Endothelial cell of umbilical vein (primary cell): Measurements from ENCODE around the gene ST6GAL2. TPM values are rescaled to one million over a fixed set of nuclear protein-coding genes. Genes with fewer than 3 reads are reported as not detected.

Experiments used
- BruUV-seq: library from RNA; stranded (reverse); fragments of 400-500 nt; replicated peaks from 2 replicates; lab custom pipeline; 2021; lab: Mats Ljungman, UMichigan
- CTCF ChIA-PET: fragments of 300-600, 350-600 bp; sonication (Branson Sonifier 250); formaldehyde crosslinking; loops from one replicate; lab custom pipeline; 2021; ENCODE audit warnings: antibody characterized with exemption, inconsistent platforms; lab: Charles Lee
- POLR2A ChIA-PET: fragments of 300-600, 350-600 bp; sonication (Branson Sonifier 250); formaldehyde crosslinking; loops from one replicate; lab custom pipeline; 2021; ENCODE audit warnings: antibody characterized with exemption, inconsistent platforms; lab: Charles Lee
- DNase-seq: peaks from one replicate; pipeline ENCODE4 v3.0.0-alpha.2; 2011; ENCODE audit warnings: low read depth, low spot score
- FAIRE-seq: peaks from 2 replicates; lab custom pipeline; 2011; peaks lifted over from hg19 to GRCh38; lab: Jason Lieb, UNC
- H2AFZ ChIP-seq: 2 replicates; pipeline ENCODE4 v1.6.0; 2012; ENCODE audit warnings: low read depth, low read length, control low read depth, inconsistent platforms
- H3K27ac ChIP-seq: 2 replicates; pipeline ENCODE4 v1.5.1; 2011; ENCODE audit warnings: low read depth, mild to moderate bottlenecking, control low read depth, low read length, moderate library complexity; ENCODE audit not compliant: insufficient read depth
- H3K27me3 ChIP-seq, 2 experiments: 2 replicates each; pipeline versions ENCODE4 v1.6.0 to v1.6.1; 2011; ENCODE audit warnings: low read length in 2 of 2, mixed read lengths in 1 of 2; ENCODE audit not compliant: control insufficient read depth in 2 of 2, insufficient read depth in 2 of 2
- H3K36me3 ChIP-seq, 2 experiments: 2 replicates in 1 of 2; 3 replicates in 1 of 2; pipeline ENCODE4 v1.5.1; 2011; ENCODE audit warnings: low read length in 2 of 2, mild to moderate bottlenecking in 1 of 2, moderate library complexity in 1 of 2; ENCODE audit not compliant: control insufficient read depth in 2 of 2, insufficient read depth in 2 of 2; ENCODE audit errors: extremely low read depth in 1 of 2
- H3K4me1 ChIP-seq: 3 replicates; pipeline ENCODE4 v1.5.1; 2011; ENCODE audit warnings: mild to moderate bottlenecking, low read length; ENCODE audit not compliant: control insufficient read depth, insufficient read depth; ENCODE audit errors: extremely low read depth
- H3K4me2 ChIP-seq: 2 replicates; pipeline ENCODE4 v1.6.1; 2011; ENCODE audit warnings: low read length, control low read depth, mixed read lengths; ENCODE audit not compliant: insufficient read depth
- H3K4me3 ChIP-seq, 3 experiments: fragments of 200-600 bp in 1 of 3; sonication (generic), shearing (Covaris generic) in 1 of 3; replicated peaks in 1 of 3; 2 replicates each; pipeline ENCODE4 v1.5.1; 2011 to 2016; ENCODE audit warnings: control low read depth in 3 of 3, low read length in 3 of 3, mild to moderate bottlenecking in 2 of 3, inconsistent platforms in 1 of 3, low read depth in 1 of 3, moderate library complexity in 1 of 3; ENCODE audit not compliant: insufficient read depth in 1 of 3
- H3K79me2 ChIP-seq: 2 replicates; pipeline ENCODE4 v1.6.0; 2012; ENCODE audit warnings: low read length, inconsistent platforms; ENCODE audit not compliant: control insufficient read depth, insufficient read depth
- H3K9ac ChIP-seq: replicated peaks from 2 replicates; pipeline ENCODE3; 2011; ENCODE audit warnings: low read length, control low read depth; ENCODE audit not compliant: insufficient read depth; ENCODE audit errors: extremely low read depth
- H3K9me1 ChIP-seq: replicated peaks from 3 replicates; pipeline ENCODE4 v1.6.0; 2011; ENCODE audit warnings: mild to moderate bottlenecking, low read length; ENCODE audit not compliant: control insufficient read depth, insufficient read depth; ENCODE audit errors: extremely low read depth
- H3K9me3 ChIP-seq: replicated peaks from 2 replicates; pipeline ENCODE4 v1.5.1; 2012; ENCODE audit warnings: low read length, inconsistent platforms; ENCODE audit not compliant: control insufficient read depth, insufficient read depth
- H4K20me1 ChIP-seq: replicated peaks from 2 replicates; pipeline ENCODE3; 2011; ENCODE audit warnings: mild to moderate bottlenecking, low read length; ENCODE audit not compliant: control insufficient read depth, insufficient read depth; ENCODE audit errors: extremely low read depth
- CTCF ChIP-seq, 2 donors: IDR thresholded peaks; 1 replicate in 1 of 2; 2 replicates in 1 of 2; pipeline ENCODE4 v1.5.1; 2011; ENCODE audit warnings: low read length in 2 of 2, mild to moderate bottlenecking in 2 of 2, moderate library complexity in 2 of 2, control low read depth in 1 of 2, inconsistent platforms in 1 of 2, low read depth in 1 of 2; ENCODE audit not compliant: insufficient read depth in 1 of 2; ENCODE audit errors: extremely low read depth in 1 of 2
- EZH2 ChIP-seq: IDR thresholded peaks from 2 replicates; pipeline ENCODE4 v1.6.1; 2012; ENCODE audit warnings: borderline replicate concordance, low read depth, mild to moderate bottlenecking, moderate library complexity, low read length, inconsistent platforms; ENCODE audit not compliant: severe bottlenecking
- FOS ChIP-seq: IDR thresholded peaks from 2 replicates; pipeline ENCODE4 v1.6.1; 2011; ENCODE audit warnings: mild to moderate bottlenecking, low read length, moderate library complexity, borderline replicate concordance; ENCODE audit not compliant: insufficient read depth
- GATA2 ChIP-seq: IDR thresholded peaks from 2 replicates; pipeline ENCODE4 v1.7.0; 2011; ENCODE audit warnings: low read depth, mild to moderate bottlenecking, moderate library complexity, mixed read lengths, low read length; ENCODE audit not compliant: insufficient read length, insufficient read depth
- JUN ChIP-seq: IDR thresholded peaks from 2 replicates; pipeline ENCODE4 v1.6.1; 2011; ENCODE audit warnings: borderline replicate concordance, low read depth; ENCODE audit not compliant: insufficient read length, insufficient read depth
- MAX ChIP-seq: IDR thresholded peaks from 2 replicates; pipeline ENCODE4 v1.6.1; 2011; ENCODE audit not compliant: insufficient read depth, insufficient read length
- MYC ChIP-seq: IDR thresholded peaks from one replicate; pipeline ENCODE4 v1.6.1; 2011; ENCODE audit warnings: mild to moderate bottlenecking, low read depth, low read length
- POLR2A ChIP-seq: IDR thresholded peaks from 2 replicates; pipeline ENCODE4 v1.6.1; 2012; ENCODE audit warnings: low read depth, mild to moderate bottlenecking, control low read depth, low read length
- POLR2AphosphoS5 ChIP-seq: IDR thresholded peaks from 2 replicates; pipeline ENCODE4 v1.6.1; 2012; ENCODE audit warnings: low read depth, mild to moderate bottlenecking, control low read depth, low read length, moderate library complexity; ENCODE audit not compliant: insufficient read depth
- dilution Hi-C: fragments of 300-500 bp; cut with MboI; formaldehyde crosslinking; loops from one replicate; pipeline ENCODE4 v1.15.0; 2019; ENCODE audit warnings: low sequenced_read_pairs; ENCODE audit not compliant: extremely low pct_ligation_motif_present
- intact Hi-C: fragments of 100-400 bp; cut with micrococcal nuclease; formaldehyde crosslinking; loops from one replicate; pipeline ENCODE4 v1.10.0; 2022
- polyA plus RNA-seq, 4 experiments: library from polyadenylated mRNA; depleted of rRNA in 3 of 4; stranded (reverse) in 3 of 4; unstranded in 1 of 4; fragments of >200 nt; gene quantifications; 2 replicates each; pipeline versions ENCODE4 v1.2.1 to v1.2.3, GENCODE V29; 2011 to 2012; ENCODE audit warnings: missing spikeins in 1 of 4
- total RNA-seq: library from RNA; stranded (reverse); gene quantifications from 2 replicates; pipeline ENCODE4 v1.2.3, GENCODE V29; 2021

ST6GAL2 gene
- total and polyA plus RNA-seq, 2 donors (not counting 3 experiments of a cell fraction or from before 2014, with no cell fraction given): not detected

GRCh38 chr2:106782681-106783080 lies 103.3 kb downstream of the ST6GAL2 start:
- dilution Hi-C loops: no loop called here
- BruUV-seq: no TSS peak
- intact Hi-C loops: no loop called here
- Histone ChIP-seq H3K4me1 (no peaks in the 10 kb centered on the region), H3K4me2 (no peak overlapping the region), H2AFZ (no peak overlapping the region), H3K9ac (no peak overlapping the region), H3K36me3 (no peaks in the 10 kb centered on the region), H3K9me1 (no peaks in the 10 kb centered on the region), H3K79me2 (no peaks in the 10 kb centered on the region), H3K27me3 (no peaks in the 10 kb centered on the region), H4K20me1 (no peaks in the 10 kb centered on the region), H3K4me3 (no peak overlapping the region), H3K9me3 (peaks cover 5% of the 10 kb centered on the region), H3K27ac (no peak overlapping the region)
- DNase-seq (no peak), FAIRE-seq (no peak)
- ChIA-PET CTCF (no interaction called here), POLR2A (no interaction called here)
- TF ChIP-seq POLR2A (no peak), CTCF (IDR thresholded peaks at IDR 0.05; ENCODE audit: extremely low read depth in 1 of 2, insufficient read depth in 1 of 2, low read depth in 1 of 2, low read length in 2 of 2) (no peak), MAX (no peak), POLR2AphosphoS5 (no peak), GATA2 (no peak), JUN (no peak), FOS (no peak), MYC (no peak), EZH2 (no peak)
